HFFc6 (cell line): Measurements from ENCODE around the gene ARMC7. TPM values are rescaled to one million over a fixed set of nuclear protein-coding genes. Genes with fewer than 3 reads are reported as not detected.

Experiments
- DNase-seq: peaks from one replicate; pipeline ENCODE4 v3.0.0-alpha.2; 2018
- H3K27ac Mint-ChIP-seq: 2 replicates; pipeline ENCODE4 v1.8.0; 2020; ENCODE audit warnings: mild to moderate bottlenecking, mixed read lengths
- H3K27me3 Mint-ChIP-seq: 2 replicates; pipeline ENCODE4 v1.8.0; 2021; ENCODE audit warnings: mild to moderate bottlenecking, moderate library complexity, mixed read lengths; ENCODE audit not compliant: insufficient read depth
- H3K36me3 Mint-ChIP-seq: 2 replicates; pipeline ENCODE4 v1.8.0; 2021; ENCODE audit warnings: low read depth, mixed read lengths
- H3K4me1 Mint-ChIP-seq: 2 replicates; pipeline ENCODE4 v1.8.0; 2020; ENCODE audit warnings: low read depth, mixed read lengths
- H3K4me3 Mint-ChIP-seq: 2 replicates; pipeline ENCODE4 v1.8.0; 2020; ENCODE audit warnings: mild to moderate bottlenecking, moderate library complexity, mixed read lengths
- H3K9me3 Mint-ChIP-seq: 2 replicates; pipeline ENCODE4 v1.8.0; 2020; ENCODE audit warnings: mild to moderate bottlenecking, mixed read lengths
- CTCF ChIP-seq: fragments of 200-600 bp; sonication (generic); IDR thresholded peaks from 2 replicates; pipeline ENCODE4 v1.5.0; 2021; ENCODE audit warnings: antibody characterized with exemption, mild to moderate bottlenecking
- total RNA-seq, 6 experiments: library from RNA; stranded (reverse); fragmentation: NEBNext Ultra II Directional; extraction: Animal tissue kit (Norgen Biotek cat#: 25700); gene quantifications; 2 replicates in 1 of 6; 3 replicates in 5 of 6; pipeline ENCODE4 v1.2.3, GENCODE V29; 2021

Gene ARMC7
- total RNA-seq, 6 experiments from 2014 or later: 9.1 to 11.7 (median 9.6) TPM

- Mint-ChIP-seq H3K27me3 (no peaks in the 10 kb centered on the region), H3K4me3 (no peak overlapping the region), H3K36me3 (peaks cover 20% of the 10 kb centered on the region; the same call in 1 of the 2 replicates), H3K9me3 (no peaks in the 10 kb centered on the region), H3K27ac (no peak overlapping the region), H3K4me1 (peaks cover 6% of the 10 kb centered on the region; the same call in 1 of the 2 replicates)
- TF ChIP-seq CTCF: no peak
- DNase-seq: no peak
These were observed 65.2 kb downstream of the ARMC7 start for GRCh38 chr17:75174996-75175395.

GRCh38 chr17:75176625-75177024 lies 66.9 kb downstream of the ARMC7 start:
- TF ChIP-seq CTCF: no peak
- H3K9me3 Mint-ChIP-seq: no peaks in the 10 kb centered on the region
- peaks cover 27% of the 10 kb centered on the region for H3K36me3 Mint-ChIP-seq
- H3K27ac Mint-ChIP-seq: no peak overlapping the region
- DNase-seq: no peak
- no peak overlapping the region for H3K4me3 Mint-ChIP-seq
- H3K4me1 Mint-ChIP-seq: peaks cover 12% of the 10 kb centered on the region; the same call in 1 of the 2 replicates
- H3K27me3 Mint-ChIP-seq: no peaks in the 10 kb centered on the region

- Mint-ChIP-seq H3K27me3 (no peaks in the 10 kb centered on the region), H3K4me1 (peaks cover 16% of the 10 kb centered on the region), H3K27ac (no peak overlapping the region), H3K36me3 (peaks cover 24% of the 10 kb centered on the region), H3K9me3 (no peaks in the 10 kb centered on the region), H3K4me3 (no peak overlapping the region)
- no peak for TF ChIP-seq CTCF
- DNase-seq: no peak
These were observed 68.7 kb downstream of the ARMC7 start for GRCh38 chr17:75178453-75178852.

Other genes with a start within 250 kb of the ARMC7 start
- 10 to 100 TPM; 25.5 to 35.5 (median 33.9) TPM for gene FDXR, start 237.0 kb upstream of the ARMC7 start, total RNA-seq
- gene FADS6, start 216.3 kb upstream of the ARMC7 start, total RNA-seq: not detected
- not detected for gene USH1G, start 186.7 kb upstream of the ARMC7 start, total RNA-seq
- not detected for gene OTOP2, start 185.7 kb upstream of the ARMC7 start, total RNA-seq
- not detected for gene OTOP3, start 174.1 kb upstream of the ARMC7 start, total RNA-seq
- gene HID1, start 137.2 kb upstream of the ARMC7 start, total RNA-seq: under 1 TPM; 0.40 to 0.96 (median 0.56) TPM
- gene CDR2L, start 122.3 kb upstream of the ARMC7 start, total RNA-seq: 10 to 100 TPM; 27.5 to 35.8 (median 30.4) TPM
- 10 to 100 TPM; 39.2 to 50.6 (median 47.8) TPM for gene MRPL58, start 97.3 kb upstream of the ARMC7 start, total RNA-seq
- 100 to 1,000 TPM; 362 to 410 (median 386) TPM for gene ATP5PD, start 63.0 kb upstream of the ARMC7 start, total RNA-seq
- gene KCTD2, start 62.7 kb upstream of the ARMC7 start, total RNA-seq: 10 to 100 TPM; 20.3 to 24.0 (median 21.3) TPM
- gene SLC16A5, start 22.0 kb upstream of the ARMC7 start, total RNA-seq: 10 to 100 TPM; 13.9 to 25.0 (median 21.1) TPM
- 10 to 100 TPM; 30.4 to 41.7 (median 36.3) TPM for gene NT5C, start 21.8 kb downstream of the ARMC7 start, total RNA-seq
- gene JPT1, start 44.5 kb downstream of the ARMC7 start, total RNA-seq: 100 to 1,000 TPM; 236 to 276 (median 265) TPM
- 100 to 1,000 TPM; 398 to 555 (median 512) TPM for gene SUMO2, start 73.0 kb downstream of the ARMC7 start, total RNA-seq
- 10 to 100 TPM; 38.0 to 47.8 (median 43.1) TPM for gene NUP85, start 95.7 kb downstream of the ARMC7 start, total RNA-seq
- 10 to 100 TPM; 23.2 to 26.5 (median 24.2) TPM for gene GGA3, start 151.6 kb downstream of the ARMC7 start, total RNA-seq
- 10 to 100 TPM; 58.2 to 64.7 (median 60.2) TPM for gene MRPS7, start 151.9 kb downstream of the ARMC7 start, total RNA-seq
- gene MIF4GD, start 161.3 kb downstream of the ARMC7 start, total RNA-seq: 10 to 100 TPM in 3 of 6 experiments, 1 to 10 TPM in 3; 8.8 to 10.8 (median 10.0) TPM
- gene SLC25A19, start 179.5 kb downstream of the ARMC7 start, total RNA-seq: 10 to 100 TPM in 1 of 6 experiments, 1 to 10 TPM in 5; 5.7 to 14.6 (median 7.1) TPM